Measurements from ENCODE around the gene GALR2.

GALR2 gene

GRCh38 chr17:76095943-76096342, 21.4 kb downstream of the GALR2 start:
- H3K4me3 ChIP-seq (ENCODE audit: low read depth, low read length): no peak overlapping the region
- TF ChIP-seq CTCF (IDR thresholded peaks at IDR 0.05; ENCODE audit: borderline replicate concordance, insufficient read depth, low read depth, low read length): no peak

GRCh38 chr17:76097716-76098295, 23.2 kb downstream of the GALR2 start:
- no peak overlapping the region for H3K4me3 ChIP-seq (ENCODE audit: low read depth, low read length)
- TF ChIP-seq CTCF (IDR thresholded peaks at IDR 0.05; ENCODE audit: borderline replicate concordance, insufficient read depth, low read depth, low read length): no peak

GRCh38 chr17:76102944-76103273, 28.3 kb downstream of the GALR2 start:
- no peak for TF ChIP-seq CTCF (IDR thresholded peaks at IDR 0.05; ENCODE audit: borderline replicate concordance, insufficient read depth, low read depth, low read length)

GRCh38 chr17:76103274-76104139, 28.9 kb downstream of the GALR2 start, which contains the start of gene EXOC7:
EXOC7 (minus strand) TSS chr17:76103787; CDS start chr17:76103692, 95 bp downstream.
- TF ChIP-seq CTCF (IDR thresholded peaks at IDR 0.05; ENCODE audit: borderline replicate concordance, insufficient read depth, low read depth, low read length): no peak
- H3K4me3 ChIP-seq (ENCODE audit: low read depth, low read length): peak within 1 kb of the TSS; percentile 88

More at GRCh38 chr17:76102944-76103273, 28.3 kb downstream of the GALR2 start:
- H3K4me3 ChIP-seq (ENCODE audit: low read depth, low read length): peak overlapping the region; percentile 88

- no peak for TF ChIP-seq CTCF (IDR thresholded peaks at IDR 0.05; ENCODE audit: borderline replicate concordance, insufficient read depth, low read depth, low read length)
- H3K4me3 ChIP-seq (ENCODE audit: low read depth, low read length): peak overlapping the region; percentile 88
Measured at GRCh38 chr17:76104140-76104895, 29.7 kb downstream of the GALR2 start.

- no peak overlapping the region for H3K4me3 ChIP-seq (ENCODE audit: low read depth, low read length)
- TF ChIP-seq CTCF (IDR thresholded peaks at IDR 0.05; ENCODE audit: borderline replicate concordance, insufficient read depth, low read depth, low read length): no peak
Measured at GRCh38 chr17:76104896-76105231, 30.3 kb downstream of the GALR2 start.
